Breast epithelium (tissue), 3 donors: ENCODE measurements around the gene TBCA.

Experiments used
- POLR2AphosphoS5 ChIP-seq, 3 donors: sonication (generic); formaldehyde crosslinking; IDR thresholded peaks; one replicate each; pipeline ENCODE4 v1.6.1; 2017; ENCODE audit warnings: antibody characterized with exemption in 3 of 3
- TF ChIP-seq, protein P1 (sequence below), 3 donors: fragments of 450-650 bp; IDR thresholded peaks; one replicate each; pipeline ENCODE4 v1.5.1; 2016 to 2017; ENCODE audit warnings: antibody characterized with exemption in 3 of 3, mild to moderate bottlenecking in 3 of 3, moderate library complexity in 3 of 3

DNA sequence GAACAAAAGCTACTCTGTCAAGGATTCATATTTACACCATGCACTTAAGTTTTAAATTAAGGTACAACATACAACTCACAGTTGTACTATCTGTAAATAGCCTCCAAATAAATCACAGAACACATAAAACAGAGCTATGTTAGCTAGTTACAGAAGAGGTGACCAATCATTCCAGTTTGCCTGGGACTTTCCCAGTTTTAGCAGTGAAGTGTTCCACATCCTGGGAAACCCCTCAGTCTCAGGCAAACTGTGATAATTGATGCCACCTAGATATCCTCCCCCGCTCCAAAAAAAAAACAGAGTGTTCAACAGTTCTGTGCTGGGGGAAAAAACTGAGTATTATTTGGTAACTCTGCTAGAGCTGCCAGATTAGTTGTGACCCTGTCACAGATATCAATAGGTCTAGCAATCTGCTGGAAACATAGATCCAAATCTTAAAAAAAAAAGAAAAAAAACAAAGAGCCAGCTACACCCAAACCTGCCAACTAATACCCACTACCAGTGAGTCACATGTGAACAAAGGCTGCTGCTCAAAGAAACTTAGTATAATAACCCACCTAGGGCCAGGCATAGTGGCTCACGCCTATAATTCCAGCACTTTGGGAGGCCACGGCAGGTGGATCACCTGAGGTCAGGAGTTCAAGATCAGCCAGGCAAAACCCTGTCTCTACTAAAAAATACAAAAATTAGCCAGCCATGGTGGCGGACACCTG is 5.7 kb downstream of the TBCA start:
- TF ChIP-seq, protein P1, sequence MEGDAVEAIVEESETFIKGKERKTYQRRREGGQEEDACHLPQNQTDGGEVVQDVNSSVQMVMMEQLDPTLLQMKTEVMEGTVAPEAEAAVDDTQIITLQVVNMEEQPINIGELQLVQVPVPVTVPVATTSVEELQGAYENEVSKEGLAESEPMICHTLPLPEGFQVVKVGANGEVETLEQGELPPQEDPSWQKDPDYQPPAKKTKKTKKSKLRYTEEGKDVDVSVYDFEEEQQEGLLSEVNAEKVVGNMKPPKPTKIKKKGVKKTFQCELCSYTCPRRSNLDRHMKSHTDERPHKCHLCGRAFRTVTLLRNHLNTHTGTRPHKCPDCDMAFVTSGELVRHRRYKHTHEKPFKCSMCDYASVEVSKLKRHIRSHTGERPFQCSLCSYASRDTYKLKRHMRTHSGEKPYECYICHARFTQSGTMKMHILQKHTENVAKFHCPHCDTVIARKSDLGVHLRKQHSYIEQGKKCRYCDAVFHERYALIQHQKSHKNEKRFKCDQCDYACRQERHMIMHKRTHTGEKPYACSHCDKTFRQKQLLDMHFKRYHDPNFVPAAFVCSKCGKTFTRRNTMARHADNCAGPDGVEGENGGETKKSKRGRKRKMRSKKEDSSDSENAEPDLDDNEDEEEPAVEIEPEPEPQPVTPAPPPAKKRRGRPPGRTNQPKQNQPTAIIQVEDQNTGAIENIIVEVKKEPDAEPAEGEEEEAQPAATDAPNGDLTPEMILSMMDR (IDR thresholded peaks at IDR 0.05): no peak
- TF ChIP-seq POLR2AphosphoS5 (IDR thresholded peaks at IDR 0.05): no peak
